HL-60 (cell line): Measurements from ENCODE around the gene ABCB4.

Source experiments
- DNase-seq, 2 experiments: peaks; one replicate each; pipeline ENCODE4 v3.0.0-alpha.2; 2010 to 2020; ENCODE audit warnings: low read depth in 1 of 2, low spot score in 1 of 2
- H3K27ac ChIP-seq: fragments of 250-450 bp; sonication (Bioruptor Pico); replicated peaks from 2 replicates; pipeline ENCODE4 v1.5.1; 2020; ENCODE audit warnings: mild to moderate bottlenecking, moderate library complexity
- H3K27me3 ChIP-seq: fragments of 250-450 bp; sonication (Bioruptor Pico); 2 replicates; pipeline ENCODE4 v1.5.1; 2021; ENCODE audit warnings: mild to moderate bottlenecking, moderate library complexity; ENCODE audit not compliant: insufficient read depth, poor library complexity, severe bottlenecking
- H3K4me3 ChIP-seq: replicated peaks from 2 replicates; pipeline ENCODE4 v1.5.1; 2011; ENCODE audit warnings: mild to moderate bottlenecking, control low read depth, low read length; ENCODE audit not compliant: insufficient read depth
- CTCF ChIP-seq: IDR thresholded peaks from one replicate; pipeline ENCODE4 v1.5.1; 2011; ENCODE audit warnings: low read length, control low read depth, inconsistent platforms; ENCODE audit not compliant: insufficient read depth
- GABPA ChIP-seq: IDR thresholded peaks from 2 replicates; pipeline ENCODE4 v1.6.1; 2012; ENCODE audit warnings: low read depth
- POLR2AphosphoS5 ChIP-seq: IDR thresholded peaks from 2 replicates; pipeline ENCODE4 v1.6.1; 2012; ENCODE audit warnings: low read depth
- REST ChIP-seq: IDR thresholded peaks from 2 replicates; pipeline ENCODE4 v1.6.1; 2012; ENCODE audit warnings: low read depth; ENCODE audit not compliant: insufficient replicate concordance
- SPI1 ChIP-seq: IDR thresholded peaks from 2 replicates; pipeline ENCODE4 v1.6.1; 2012; ENCODE audit warnings: low read depth, mild to moderate bottlenecking, borderline replicate concordance

The ABCB4 gene

GRCh38 chr7:87414794-87415188 is 60.7 kb downstream of the ABCB4 start:
- no peaks in the 10 kb centered on the region for H3K27me3 ChIP-seq
- H3K4me3 ChIP-seq, result no peak overlapping the region
- DNase-seq, result no peak
- TF ChIP-seq SPI1, result no peak
- no peak for TF ChIP-seq CTCF
- no peak overlapping the region for H3K27ac ChIP-seq

- TF ChIP-seq CTCF (no peak), GABPA (no peak), POLR2AphosphoS5 (no peak), REST (no peak), SPI1 (no peak)
- H3K4me3 ChIP-seq, result no peak overlapping the region
- no peak overlapping the region for H3K27ac ChIP-seq
- no peaks in the 10 kb centered on the region for H3K27me3 ChIP-seq
- no peak for DNase-seq
These were observed 61.3 kb downstream of the ABCB4 start for GRCh38 chr7:87413951-87414793.

GRCh38 chr7:87413029-87413428 is 62.5 kb downstream of the ABCB4 start:
- no peaks in the 10 kb centered on the region for H3K27me3 ChIP-seq
- TF ChIP-seq GABPA (no peak), REST (no peak), POLR2AphosphoS5 (no peak), SPI1 (no peak), CTCF (no peak)
- H3K27ac ChIP-seq, result no peak overlapping the region
- H3K4me3 ChIP-seq, result no peak overlapping the region
- DNase-seq, result no peak

GRCh38 chr7:87411186-87411585 is 64.3 kb downstream of the ABCB4 start:
- TF ChIP-seq GABPA (no peak), POLR2AphosphoS5 (no peak), SPI1 (no peak), REST (no peak), CTCF (no peak)
- DNase-seq, result no peak

More at GRCh38 chr7:87411186-87411585, 64.3 kb downstream of the ABCB4 start:
- Histone ChIP-seq H3K27ac (no peak overlapping the region), H3K27me3 (no peaks in the 10 kb centered on the region), H3K4me3 (no peak overlapping the region)
